ENCODE measurements around the gene CLK3. TPM values are rescaled to one million over a fixed set of nuclear protein-coding genes. Genes with fewer than 3 reads are reported as not detected.
A peak's percentile ranks its signal among the peaks of the same experiment; 100 is the strongest.

The CLK3 gene
- total and polyA plus RNA-seq, 10 of the 15 experiments (the other 5 are each of a cell fraction or from before 2014, with no cell fraction given): 3.3 to 169 (median 66.2) TPM

DNA sequence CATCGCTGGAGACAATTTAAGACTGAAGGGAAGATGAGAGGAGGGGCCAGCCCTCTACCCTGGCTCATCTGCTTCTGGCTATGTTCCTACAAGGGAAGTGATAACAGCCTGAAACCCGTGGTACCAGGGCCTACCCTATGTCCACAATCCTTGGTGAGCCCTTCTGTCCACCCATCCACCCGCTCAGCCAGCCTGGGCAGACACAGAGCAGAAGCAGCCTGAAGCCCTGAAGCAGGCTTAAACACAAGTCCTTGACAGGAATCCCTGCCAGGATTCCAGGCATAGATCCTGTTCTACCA is 15.4 kb downstream of the CLK3 start:
- in situ Hi-C loops (cut with MboI): loop anchor here (5.0 kb wide), 2 partner anchors 141 to 316 kb away; no protein-coding TSS in a partner anchor
- H3K9me3 ChIP-seq (replicated peaks; ENCODE audit: control insufficient read depth, insufficient read depth, low read length): no peaks in the 10 kb centered on the region
- H3K27ac ChIP-seq (ENCODE audit: control insufficient read depth, insufficient read depth): no peak overlapping the region
- FAIRE-seq: no peak
- no peaks in the 10 kb centered on the region for H3K27me3 ChIP-seq (replicated peaks in 1 of 2; ENCODE audit: control insufficient read depth in 2 of 2, insufficient read depth in 2 of 2, low read length in 1 of 2)
- intact Hi-C loops (cut with micrococcal nuclease; ENCODE audit: unreplicated experiment): no loop called here
- WGBS (ENCODE audit: insufficient coverage, insufficient replicate concordance, low lambda C conversion rate, missing lambda C conversion rate): 70% methylated on average over 3 of the region's 3 CpGs
- H3K79me2 ChIP-seq (ENCODE audit: control insufficient read depth, insufficient read depth, low read length): no peaks in the 10 kb centered on the region
- ChIA-PET SMC1A (ENCODE audit: uncharacterized antibody, unreplicated experiment) (interaction anchor here (0.6 to 8.2 kb wide), 8 partner anchors 9 to 160 kb away, joined by 3 to 116 read pairs (median 5); no protein-coding TSS in a partner anchor), CTCF (interaction anchor here (0.6 to 18.9 kb wide), 24 partner anchors 11 to 312 kb away, joined by 3 to 380 read pairs (median 5); partner anchors contain the start of gene CLK3), POLR2A (interaction anchor here (0.6 to 1.7 kb wide), 3 partner anchors 15 to 257 kb away, joined by 3 to 6 read pairs (median 4); partner anchors contain the start of gene CLK3), RAD21 (ENCODE audit: unreplicated experiment) (interaction anchor here (0.8 to 2.7 kb wide), 6 partner anchors 10 to 163 kb away, joined by 3 to 13 read pairs (median 4); no protein-coding TSS in a partner anchor)
- ATAC-seq: no peak
- H3K9ac ChIP-seq (ENCODE audit: control insufficient read depth, insufficient read depth, low read length): no peak overlapping the region
- no peak overlapping the region for H3K4me3 ChIP-seq
- H3K4me2 ChIP-seq (ENCODE audit: control insufficient read depth, insufficient read depth): no peak overlapping the region
- BruUV-seq (replicated peaks): no TSS peak
- peaks cover 23% of the 10 kb centered on the region for H3K4me1 ChIP-seq (ENCODE audit: control insufficient read depth, insufficient read depth, low read length)
- H2AFZ ChIP-seq (ENCODE audit: control insufficient read depth, low read depth, low read length): no peak overlapping the region
- no peak for DNase-seq (ENCODE audit: low read depth, low spot score)
- TF ChIP-seq, protein P1, sequence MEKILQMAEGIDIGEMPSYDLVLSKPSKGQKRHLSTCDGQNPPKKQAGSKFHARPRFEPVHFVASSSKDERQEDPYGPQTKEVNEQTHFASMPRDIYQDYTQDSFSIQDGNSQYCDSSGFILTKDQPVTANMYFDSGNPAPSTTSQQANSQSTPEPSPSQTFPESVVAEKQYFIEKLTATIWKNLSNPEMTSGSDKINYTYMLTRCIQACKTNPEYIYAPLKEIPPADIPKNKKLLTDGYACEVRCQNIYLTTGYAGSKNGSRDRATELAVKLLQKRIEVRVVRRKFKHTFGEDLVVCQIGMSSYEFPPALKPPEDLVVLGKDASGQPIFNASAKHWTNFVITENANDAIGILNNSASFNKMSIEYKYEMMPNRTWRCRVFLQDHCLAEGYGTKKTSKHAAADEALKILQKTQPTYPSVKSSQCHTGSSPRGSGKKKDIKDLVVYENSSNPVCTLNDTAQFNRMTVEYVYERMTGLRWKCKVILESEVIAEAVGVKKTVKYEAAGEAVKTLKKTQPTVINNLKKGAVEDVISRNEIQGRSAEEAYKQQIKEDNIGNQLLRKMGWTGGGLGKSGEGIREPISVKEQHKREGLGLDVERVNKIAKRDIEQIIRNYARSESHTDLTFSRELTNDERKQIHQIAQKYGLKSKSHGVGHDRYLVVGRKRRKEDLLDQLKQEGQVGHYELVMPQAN (conservative IDR thresholded peaks at IDR 0.05): no peak
- TF ChIP-seq TCF3 (IDR thresholded peaks at IDR 0.05; ENCODE audit: borderline replicate concordance, insufficient read depth, low read depth, low read length) (no peak), POLR2AphosphoS5 (IDR thresholded peaks at IDR 0.05; ENCODE audit: low read length) (no peak; the same call in 1 of the 2 replicates), ASH2L (IDR thresholded peaks at IDR 0.05; ENCODE audit: borderline replicate concordance, low read depth) (no peak), POLR2A (IDR thresholded peaks at IDR 0.05; ENCODE audit: low read depth, low read length) (0 out of 2 replicates have a peak, but pooled peaks have one; percentile 40), POLR2AphosphoS2 (IDR thresholded peaks at IDR 0.05; ENCODE audit: low read depth, low read length) (peak; percentile 70; the same call in 1 of the 2 replicates)
- H4K20me1 ChIP-seq (ENCODE audit: control insufficient read depth, insufficient read depth): peaks cover 5% of the 10 kb centered on the region; the same call in 1 of the 2 replicates
- H3K36me3 ChIP-seq (ENCODE audit: control insufficient read depth in 2 of 2, insufficient read depth in 2 of 2, low read length in 1 of 2): peaks cover 54 to 60% of the 10 kb centered on the region in 2 experiments
